Testis (tissue), 3 donors: ENCODE results near the gene SLC35B2. TPM values are rescaled to one million over a fixed set of nuclear protein-coding genes. Genes with fewer than 3 reads are reported as not detected.

ENCODE experiments used
- DNase-seq: peaks from one replicate; pipeline ENCODE4 v3.0.0-alpha.2; 2019
- H3K27ac ChIP-seq, 2 donors: fragments of 200-600 bp; sonication (generic); one replicate each; pipeline ENCODE4 v1.5.1; 2019
- H3K27me3 ChIP-seq: fragments of 200-600 bp; sonication (generic); one replicate; pipeline ENCODE4 v1.5.1; 2019
- H3K36me3 ChIP-seq: fragments of 200-600 bp; sonication (generic); one replicate; pipeline ENCODE4 v1.5.1; 2017; ENCODE audit warnings: low read depth; ENCODE audit errors: missing control alignments
- H3K4me1 ChIP-seq: fragments of 200-600 bp; sonication (generic); one replicate; pipeline ENCODE4 v1.5.1; 2019
- H3K4me3 ChIP-seq, 2 donors: fragments of 200-600 bp; sonication (generic); one replicate each; pipeline ENCODE4 v1.5.1; 2017 to 2019
- H3K9me3 ChIP-seq: fragments of 200-600 bp; sonication (generic); one replicate; pipeline ENCODE4 v1.5.1; 2017
- POLR2A ChIP-seq: fragments of 450-650 bp; IDR thresholded peaks from one replicate; pipeline ENCODE4 v1.6.1; 2017; ENCODE audit warnings: antibody characterized with exemption, mild to moderate bottlenecking, moderate library complexity
- WGBS, 2 donors: methylation state at CpG; one replicate each; pipeline ENCODE4 v1.1.5; 2018; 5-methylcytosine and 5-hydroxymethylcytosine counted together
- intact Hi-C: fragments of 100-400 bp; cut with DNase I; formaldehyde crosslinking; loops from one replicate; pipeline ENCODE4 v1.15.1; 2023; ENCODE audit warnings: low total_unique reads
- polyA plus RNA-seq: library from polyadenylated mRNA; stranded (reverse); fragments of 350-450 nt; fragmentation: Illumina TruSeq; extraction: RNeasy Lipid Tissue Mini Kit (QIAGEN cat#74804); gene quantifications from one replicate; pipeline ENCODE4 v1.2.3, GENCODE V29; 2014; ENCODE audit warnings: low read depth, low replicate concordance; ENCODE audit not compliant: insufficient read depth
- total RNA-seq, 2 donors: library from RNA; depleted of rRNA; stranded (reverse); fragments of >200 nt; gene quantifications; one replicate each; pipeline ENCODE4 v1.2.3, GENCODE V29; 2016
- TF ChIP-seq, protein P1 (sequence below), 3 experiments: fragments of 450-650 bp in 2 of 3; fragments of 200-600 bp in 1 of 3; sonication (generic) in 1 of 3; IDR thresholded peaks; one replicate each; pipeline ENCODE4 v1.5.1; 2016 to 2019; ENCODE audit warnings: antibody characterized with exemption in 3 of 3, mild to moderate bottlenecking in 2 of 3, moderate library complexity in 1 of 3

The SLC35B2 gene
- total and polyA plus RNA-seq, 3 donors from 2014 or later, result 32.1 to 49.8 (median 42.4) TPM

DNA sequence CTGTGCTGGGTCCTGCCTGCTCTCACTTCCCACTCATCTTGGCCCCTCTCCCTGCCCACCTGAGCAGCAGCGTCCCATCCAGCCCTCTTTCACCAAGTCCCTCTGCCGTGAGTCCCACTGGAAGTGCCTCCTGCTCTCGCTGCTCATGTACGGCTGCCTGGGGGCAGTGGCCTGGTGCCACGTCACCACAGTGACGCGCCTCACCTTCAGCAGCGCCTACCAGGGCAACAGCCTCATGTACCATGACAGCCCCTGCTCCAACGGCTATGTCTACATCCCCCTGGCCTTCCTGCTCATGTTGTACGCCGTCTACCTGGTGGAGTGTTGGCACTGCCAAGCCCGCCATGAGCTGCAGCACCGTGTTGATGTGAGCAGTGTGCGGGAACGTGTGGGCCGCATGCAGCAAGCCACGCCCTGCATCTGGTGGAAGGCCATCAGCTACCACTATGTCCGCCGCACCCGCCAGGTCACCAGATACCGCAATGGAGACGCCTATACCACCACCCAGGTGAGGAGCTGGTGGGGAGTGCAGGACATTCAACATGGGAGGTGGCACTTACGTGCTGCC, 15.8 kb upstream of the SLC35B2 start:
- Histone ChIP-seq H3K36me3 (no peaks in the 10 kb centered on the region), H3K27ac (no peak overlapping the region), H3K27me3 (no peaks in the 10 kb centered on the region), H3K4me3 (no peak overlapping the region), H3K9me3 (no peaks in the 10 kb centered on the region), H3K4me1 (no peaks in the 10 kb centered on the region)
- no peak for DNase-seq
- intact Hi-C loops, result no loop called here
- WGBS, 2 donors, result 92% methylated on average over 19 to 23 of the region's 23 CpGs
- TF ChIP-seq, protein P1, sequence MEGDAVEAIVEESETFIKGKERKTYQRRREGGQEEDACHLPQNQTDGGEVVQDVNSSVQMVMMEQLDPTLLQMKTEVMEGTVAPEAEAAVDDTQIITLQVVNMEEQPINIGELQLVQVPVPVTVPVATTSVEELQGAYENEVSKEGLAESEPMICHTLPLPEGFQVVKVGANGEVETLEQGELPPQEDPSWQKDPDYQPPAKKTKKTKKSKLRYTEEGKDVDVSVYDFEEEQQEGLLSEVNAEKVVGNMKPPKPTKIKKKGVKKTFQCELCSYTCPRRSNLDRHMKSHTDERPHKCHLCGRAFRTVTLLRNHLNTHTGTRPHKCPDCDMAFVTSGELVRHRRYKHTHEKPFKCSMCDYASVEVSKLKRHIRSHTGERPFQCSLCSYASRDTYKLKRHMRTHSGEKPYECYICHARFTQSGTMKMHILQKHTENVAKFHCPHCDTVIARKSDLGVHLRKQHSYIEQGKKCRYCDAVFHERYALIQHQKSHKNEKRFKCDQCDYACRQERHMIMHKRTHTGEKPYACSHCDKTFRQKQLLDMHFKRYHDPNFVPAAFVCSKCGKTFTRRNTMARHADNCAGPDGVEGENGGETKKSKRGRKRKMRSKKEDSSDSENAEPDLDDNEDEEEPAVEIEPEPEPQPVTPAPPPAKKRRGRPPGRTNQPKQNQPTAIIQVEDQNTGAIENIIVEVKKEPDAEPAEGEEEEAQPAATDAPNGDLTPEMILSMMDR (IDR thresholded peaks at IDR 0.05), result no peak
- TF ChIP-seq POLR2A, result no peak

DNA sequence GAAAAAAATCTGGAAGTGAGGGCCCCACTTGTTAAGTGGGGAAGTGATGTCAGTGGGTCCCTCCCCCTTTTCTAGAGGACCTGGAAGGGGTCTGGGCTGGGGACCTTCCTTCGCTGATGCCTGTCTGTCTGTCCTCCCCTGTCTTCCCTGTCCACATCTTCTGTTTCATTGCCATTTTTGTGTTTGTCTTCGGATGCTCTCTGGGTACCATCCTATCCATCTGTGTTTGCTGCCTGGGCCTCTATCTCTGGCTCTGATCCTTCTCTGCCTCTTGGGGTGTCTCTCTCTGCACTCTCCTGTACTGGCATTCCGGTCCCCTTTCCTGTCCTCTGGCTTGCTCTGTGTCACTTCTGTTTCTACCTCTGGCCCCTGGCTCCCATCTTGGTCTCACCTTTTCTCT, 15.2 kb upstream of the SLC35B2 start:
- Histone ChIP-seq H3K27me3 (no peaks in the 10 kb centered on the region), H3K27ac (no peak overlapping the region), H3K4me3 (no peak overlapping the region), H3K36me3 (no peaks in the 10 kb centered on the region), H3K4me1 (no peaks in the 10 kb centered on the region), H3K9me3 (no peaks in the 10 kb centered on the region)
- DNase-seq, result no peak
- intact Hi-C loops, result no loop called here
- 91% methylated on average over 3 of the region's 3 CpGs for WGBS, 2 donors
- TF ChIP-seq POLR2A, result no peak
- TF ChIP-seq, protein P1 (IDR thresholded peaks at IDR 0.05), result no peak

DNA sequence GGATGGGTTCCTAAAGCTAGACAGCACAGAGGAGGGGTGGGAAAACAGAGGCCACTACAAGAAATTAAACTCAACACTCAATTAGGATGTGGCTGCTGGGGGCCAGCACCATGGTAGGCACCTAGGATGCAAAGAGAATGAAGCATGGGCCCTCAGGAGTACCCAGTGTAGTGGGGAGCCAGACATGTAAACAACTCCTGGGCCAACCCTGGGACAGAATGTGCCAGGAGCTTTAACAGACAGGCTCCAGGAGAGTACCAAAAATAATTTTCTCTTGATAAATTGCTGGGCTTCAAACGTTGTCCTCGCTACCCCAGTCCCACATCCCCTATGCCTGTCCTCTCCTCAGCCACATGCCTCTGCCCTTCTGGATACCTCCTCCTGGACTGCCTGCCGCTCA, 14.6 kb upstream of the SLC35B2 start:
- no peaks in the 10 kb centered on the region for H3K36me3 ChIP-seq
- H3K4me3 ChIP-seq, result no peak overlapping the region
- DNase-seq, result no peak
- H3K9me3 ChIP-seq, result no peaks in the 10 kb centered on the region
- 71 to 72% methylated on average over 3 of the region's 3 CpGs for WGBS, 2 donors
- no peak overlapping the region for H3K27ac ChIP-seq
- TF ChIP-seq, protein P1 (IDR thresholded peaks at IDR 0.05), result no peak
- no peak for TF ChIP-seq POLR2A
- H3K4me1 ChIP-seq, result no peaks in the 10 kb centered on the region
- H3K27me3 ChIP-seq, result no peaks in the 10 kb centered on the region
- intact Hi-C loops, result no loop called here

DNA sequence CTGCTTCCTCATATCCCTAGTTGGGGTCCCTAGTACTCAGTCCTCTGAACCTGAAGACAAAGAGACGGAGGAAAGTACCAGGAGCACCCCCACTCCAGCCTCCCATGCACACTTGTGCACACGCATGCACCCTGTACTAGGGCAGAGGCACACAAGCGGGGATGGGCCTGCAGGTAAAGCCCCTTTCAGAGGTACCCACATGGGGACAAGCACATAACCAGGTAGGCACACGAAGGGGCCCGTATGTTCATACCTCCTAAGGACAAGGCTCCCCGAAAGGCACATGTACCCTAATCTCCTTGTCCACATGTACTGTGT, 14.0 kb upstream of the SLC35B2 start:
- intact Hi-C loops, result no loop called here
- no peak for DNase-seq
- no peak for TF ChIP-seq POLR2A
- TF ChIP-seq, protein P1 (IDR thresholded peaks at IDR 0.05), result no peak
- Histone ChIP-seq H3K36me3 (no peaks in the 10 kb centered on the region), H3K27ac (no peak overlapping the region), H3K4me3 (no peak overlapping the region), H3K27me3 (no peaks in the 10 kb centered on the region), H3K4me1 (no peaks in the 10 kb centered on the region), H3K9me3 (no peaks in the 10 kb centered on the region)
- WGBS, 2 donors, result 75 to 90% methylated on average over 4 to 6 of the region's 6 CpGs
